ENCODE results near the gene UGT1A5. TPM values are rescaled to one million over a fixed set of nuclear protein-coding genes. Genes with fewer than 3 reads are reported as not detected.
"Not testable (repeated sequence)": the region's sequence is repeated elsewhere in the genome, so short reads cannot be mapped to it uniquely, and the experiment has no call there.

The UGT1A5 gene
- total RNA-seq, 2 donors from 2014 or later = 2.1 to 3.7 TPM

DNA sequence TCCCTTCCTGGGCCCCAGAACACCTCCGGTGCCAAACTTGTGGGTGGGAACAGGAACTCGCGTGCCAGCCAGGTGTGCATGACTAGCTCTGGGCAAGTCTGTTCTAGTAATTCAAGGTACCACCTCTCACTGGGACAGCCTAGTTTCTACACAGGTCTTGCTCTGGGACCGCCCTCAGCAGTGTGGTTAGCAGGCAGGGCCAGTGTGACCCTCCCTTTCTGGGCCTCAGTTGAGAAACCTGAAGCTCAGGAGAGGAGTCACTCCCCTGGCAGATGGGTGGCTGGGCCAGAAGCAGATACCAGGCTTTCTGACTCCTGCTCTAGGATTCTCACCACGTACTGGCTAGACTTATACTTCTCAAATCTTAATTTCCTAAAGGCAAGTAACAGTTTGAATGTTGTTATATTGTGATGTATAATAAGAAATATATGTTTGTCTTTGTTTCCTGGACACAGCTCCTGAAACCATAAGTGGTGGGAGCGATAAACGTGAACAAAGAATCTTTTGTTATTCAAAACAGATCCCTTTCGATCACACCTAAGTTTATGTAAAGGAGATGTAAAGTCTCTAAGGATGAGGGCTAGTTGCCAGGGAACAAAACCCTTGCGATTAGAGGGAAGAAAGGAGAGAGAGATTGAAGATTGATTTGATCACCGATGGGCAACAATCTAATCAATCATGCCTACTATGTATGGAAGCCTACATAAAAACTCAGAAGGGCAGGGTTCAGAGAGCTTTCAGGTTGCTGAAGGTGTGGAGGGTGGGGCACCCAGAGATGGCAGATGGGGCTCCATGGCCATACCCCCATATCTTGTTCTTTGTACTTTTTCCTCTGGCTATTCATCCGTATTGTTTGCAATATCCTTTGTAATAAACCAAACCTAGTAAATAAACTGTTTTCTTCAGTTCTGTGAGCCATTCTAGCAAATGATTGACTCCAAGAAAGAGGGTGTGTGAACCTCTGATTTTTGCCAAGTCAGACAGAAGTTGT, 21.0 kb upstream of the UGT1A5 start:
- intact Hi-C loops (cut with DNase I, micrococcal nuclease) = no loop called here
- ATAC-seq (peak; percentile 68), DNase-seq (peak; percentile 36 to 79)

GRCh38 chr2:233692648-233693047, 20.1 kb upstream of the UGT1A5 start, which contains the start of gene UGT1A6:
TSS of gene UGT1A6 (plus strand) at chr2:233692890. CDS start at chr2:233693005, 115 bp downstream.
- DNase-seq = no peak
- peak; percentile 60 for ATAC-seq
- intact Hi-C loops (cut with DNase I, micrococcal nuclease) = no loop called here

- ATAC-seq (no peak), DNase-seq (no peak)
- intact Hi-C loops (cut with DNase I, micrococcal nuclease) = no loop called here
These were observed 18.7 kb upstream of the UGT1A5 start for GRCh38 chr2:233693963-233694362.

DNA sequence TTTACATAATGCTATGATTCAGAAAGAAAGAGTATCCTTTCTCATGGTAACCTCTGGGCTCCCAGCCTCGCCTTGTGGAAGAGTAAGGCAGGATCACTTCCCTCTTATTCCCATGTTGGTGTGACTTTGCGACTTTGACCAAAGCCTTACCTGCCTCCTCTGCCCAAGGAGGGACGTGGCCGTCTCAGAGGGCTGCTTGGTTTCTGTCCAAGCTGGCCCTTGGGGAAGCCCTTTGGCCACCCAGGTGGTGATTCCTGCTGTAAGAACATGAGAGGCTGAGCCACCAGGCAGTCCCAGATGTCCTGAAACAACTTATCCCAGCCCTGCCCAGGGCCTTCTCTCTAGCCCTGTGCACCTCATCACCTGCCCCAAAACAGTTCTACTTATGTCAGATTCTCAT, 14.0 kb upstream of the UGT1A5 start:
- no peak for DNase-seq
- intact Hi-C loops (cut with DNase I, micrococcal nuclease) = no loop called here
- ATAC-seq = no peak

GRCh38 chr2:233699424-233700027, 13.2 kb upstream of the UGT1A5 start:
- intact Hi-C loops (cut with DNase I, micrococcal nuclease) = no loop called here
- DNase-seq (no peak), ATAC-seq (no peak)

DNA sequence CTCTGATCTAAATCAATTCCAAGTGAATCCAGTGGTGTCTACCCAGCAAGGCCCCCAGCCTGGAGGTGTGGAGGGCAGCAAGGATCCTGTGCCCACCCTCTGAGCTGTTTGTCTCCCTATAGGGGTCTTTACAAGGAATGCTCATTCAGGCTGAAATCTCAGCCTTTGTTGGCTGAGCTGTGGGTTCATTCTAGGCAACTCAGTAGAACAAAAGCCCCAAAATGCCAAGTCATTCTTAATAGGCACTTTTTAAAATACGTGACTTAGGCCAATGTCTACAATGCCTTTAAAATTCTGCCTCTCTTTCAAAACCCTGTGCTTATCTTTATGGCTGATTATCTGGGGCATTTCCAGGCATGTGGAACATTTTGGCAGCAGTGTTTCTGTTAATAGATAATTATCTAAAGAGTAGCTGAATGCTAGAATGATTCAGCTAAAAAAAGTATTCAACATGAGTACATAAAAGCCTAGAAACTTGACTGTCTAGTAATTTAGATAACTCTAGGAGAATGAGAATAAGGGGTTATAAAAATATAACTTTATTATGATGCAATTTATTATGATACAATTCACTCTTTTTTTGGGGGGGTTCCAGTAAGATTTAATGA, 12.6 kb upstream of the UGT1A5 start:
- DNase-seq (no peak), ATAC-seq (peak; percentile 90)
- intact Hi-C loops (cut with DNase I, micrococcal nuclease) = no loop called here

- ATAC-seq; DNase-seq; intact Hi-C loops (cut with DNase I, micrococcal nuclease): not testable (repeated sequence)
These were observed 11.9 kb upstream of the UGT1A5 start for GRCh38 chr2:233700842-233701241.

- intact Hi-C loops (cut with DNase I, micrococcal nuclease) = no loop called here
- ATAC-seq = no peak
- no peak for DNase-seq
These were observed 10.5 kb upstream of the UGT1A5 start for GRCh38 chr2:233702238-233702637.

- DNase-seq (peak in 1 of 2 donors; percentile 30), ATAC-seq (peak; percentile 79)
- intact Hi-C loops (cut with DNase I, micrococcal nuclease) = no loop called here
These were observed 6.7 kb upstream of the UGT1A5 start for GRCh38 chr2:233705911-233706506.

- no peak for DNase-seq
- intact Hi-C loops (cut with DNase I, micrococcal nuclease) = no loop called here
- ATAC-seq = no peak
These were observed 6.0 kb upstream of the UGT1A5 start for GRCh38 chr2:233706720-233707119.

GRCh38 chr2:233707940-233708644, 4.6 kb upstream of the UGT1A5 start:
- DNase-seq (no peak), ATAC-seq (no peak)
- intact Hi-C loops (cut with DNase I, micrococcal nuclease) = no loop called here

- DNase-seq (no peak), ATAC-seq (no peak)
- intact Hi-C loops (cut with DNase I, micrococcal nuclease) = no loop called here
These were observed 3.8 kb upstream of the UGT1A5 start for GRCh38 chr2:233708942-233709341.

DNA sequence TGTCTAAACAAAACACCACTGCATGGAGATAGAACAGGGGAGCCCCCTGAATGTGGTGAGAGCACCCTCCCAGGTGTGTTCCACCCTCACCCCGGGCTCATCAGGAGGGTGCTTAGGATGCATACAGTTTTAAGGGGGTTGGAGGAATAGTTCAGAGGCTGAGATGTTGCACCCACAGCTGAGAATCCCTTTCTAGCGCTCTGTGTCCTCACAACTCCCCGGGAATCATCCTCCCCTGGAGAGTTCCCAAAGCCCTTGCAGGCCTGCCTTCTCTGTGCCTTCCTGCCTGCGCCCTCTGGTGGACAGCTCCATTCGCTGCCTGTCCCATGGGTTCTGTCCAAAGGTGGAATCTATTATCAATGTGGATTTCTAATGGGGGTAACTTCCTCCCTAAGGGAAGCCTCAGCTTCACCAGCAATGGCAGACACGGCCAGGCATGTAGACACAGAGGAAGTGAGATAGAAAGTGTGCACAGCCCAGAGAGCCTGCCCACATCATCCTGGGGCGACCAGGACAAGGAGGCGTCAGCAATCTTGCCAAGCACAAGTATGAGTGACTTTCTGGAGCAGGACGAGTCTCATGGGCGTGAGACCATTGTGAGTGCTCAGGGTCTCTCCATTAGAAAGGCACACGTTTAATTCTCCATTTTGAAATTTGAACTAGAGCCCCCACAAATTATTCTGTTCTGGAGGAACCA, 1.2 kb upstream of the UGT1A5 start:
- ATAC-seq (peak; percentile 97), DNase-seq (peak; percentile 73 to 89)
- intact Hi-C loops (cut with DNase I, micrococcal nuclease) = no loop called here

DNA sequence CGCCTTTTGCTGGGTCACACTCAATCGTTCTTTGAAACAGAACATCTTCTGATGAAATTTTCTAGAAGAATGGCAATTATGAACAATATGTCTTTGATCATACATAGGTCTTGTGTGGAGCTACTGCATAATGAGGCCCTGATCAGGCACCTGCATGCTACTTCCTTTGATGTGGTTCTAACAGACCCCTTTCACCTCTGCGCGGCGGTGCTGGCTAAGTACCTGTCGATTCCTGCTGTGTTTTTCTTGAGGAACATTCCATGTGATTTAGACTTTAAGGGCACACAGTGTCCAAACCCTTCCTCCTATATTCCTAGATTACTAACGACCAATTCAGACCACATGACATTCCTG, 532 bp downstream of the UGT1A5 start:
- ATAC-seq (no peak), DNase-seq (no peak)
- intact Hi-C loops (cut with DNase I, micrococcal nuclease) = no loop called here

GRCh38 chr2:233714121-233714520, 1.4 kb downstream of the UGT1A5 start:
- ATAC-seq (no peak), DNase-seq (no peak)
- intact Hi-C loops (cut with DNase I, micrococcal nuclease) = no loop called here

DNA sequence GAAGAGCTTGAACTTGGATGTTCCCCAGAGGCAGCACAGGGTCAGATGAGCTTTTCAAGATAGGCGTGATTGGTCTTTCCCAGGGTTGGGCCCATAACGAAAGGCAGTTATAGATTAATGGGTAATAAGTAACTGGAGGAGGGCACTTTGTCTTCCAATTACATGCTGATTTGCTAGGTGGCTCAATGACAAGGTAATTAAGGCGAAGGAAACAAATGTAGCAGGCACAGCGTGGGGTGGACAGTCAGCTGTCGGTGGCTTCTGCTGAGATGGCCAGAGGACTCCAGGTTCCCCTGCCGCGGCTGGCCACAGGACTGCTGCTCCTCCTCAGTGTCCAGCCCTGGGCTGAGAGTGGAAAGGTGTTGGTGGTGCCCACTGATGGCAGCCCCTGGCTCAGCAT, 5.8 kb downstream of the UGT1A5 start, which contains the start of gene UGT1A4:
TSS of gene UGT1A4 (plus strand) at position 185 of the 400 bp plus-strand sequence. CDS start at position 270, 85 bp downstream.
- intact Hi-C loops (cut with DNase I, micrococcal nuclease) = no loop called here
- no peak for ATAC-seq

GRCh38 chr2:233728723-233729301, 16.1 kb downstream of the UGT1A5 start, which contains the start of gene UGT1A3:
TSS of gene UGT1A3 (plus strand) at chr2:233729042. CDS start at chr2:233729127, 85 bp downstream.
- peak; percentile 38 for ATAC-seq
- intact Hi-C loops (cut with DNase I, micrococcal nuclease) = no loop called here
- no peak for DNase-seq

More for the DNA sequence above, 5.8 kb downstream of the UGT1A5 start, which contains the start of gene UGT1A4:
- no peak for DNase-seq
